ENCODE measurements around the gene ARRDC3.

DNA sequence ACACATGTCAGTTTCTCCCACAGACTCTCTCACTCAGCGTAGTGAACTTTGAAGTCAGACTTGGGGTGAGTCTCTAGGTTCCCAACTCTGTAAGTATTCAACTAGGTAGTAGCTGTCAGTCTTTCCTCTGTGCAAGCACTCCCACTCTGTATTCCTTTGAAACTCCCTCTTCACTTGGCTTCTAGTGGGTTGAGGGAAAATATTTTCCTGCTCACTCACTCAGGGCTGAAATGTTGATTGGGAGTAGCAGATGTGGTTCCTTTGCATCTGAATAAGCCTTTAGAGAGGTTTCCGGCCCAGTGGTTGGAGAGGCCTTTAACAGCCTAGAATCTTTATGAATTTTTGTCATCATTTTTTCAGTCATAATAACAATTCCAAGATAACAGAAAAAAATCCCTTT is 18.1 kb upstream of the ARRDC3 start:
- no peak for TF ChIP-seq OVOL3 (tag by site-specific recombination; IDR thresholded peaks at IDR 0.05)
- TF ChIP-seq, protein P1, sequence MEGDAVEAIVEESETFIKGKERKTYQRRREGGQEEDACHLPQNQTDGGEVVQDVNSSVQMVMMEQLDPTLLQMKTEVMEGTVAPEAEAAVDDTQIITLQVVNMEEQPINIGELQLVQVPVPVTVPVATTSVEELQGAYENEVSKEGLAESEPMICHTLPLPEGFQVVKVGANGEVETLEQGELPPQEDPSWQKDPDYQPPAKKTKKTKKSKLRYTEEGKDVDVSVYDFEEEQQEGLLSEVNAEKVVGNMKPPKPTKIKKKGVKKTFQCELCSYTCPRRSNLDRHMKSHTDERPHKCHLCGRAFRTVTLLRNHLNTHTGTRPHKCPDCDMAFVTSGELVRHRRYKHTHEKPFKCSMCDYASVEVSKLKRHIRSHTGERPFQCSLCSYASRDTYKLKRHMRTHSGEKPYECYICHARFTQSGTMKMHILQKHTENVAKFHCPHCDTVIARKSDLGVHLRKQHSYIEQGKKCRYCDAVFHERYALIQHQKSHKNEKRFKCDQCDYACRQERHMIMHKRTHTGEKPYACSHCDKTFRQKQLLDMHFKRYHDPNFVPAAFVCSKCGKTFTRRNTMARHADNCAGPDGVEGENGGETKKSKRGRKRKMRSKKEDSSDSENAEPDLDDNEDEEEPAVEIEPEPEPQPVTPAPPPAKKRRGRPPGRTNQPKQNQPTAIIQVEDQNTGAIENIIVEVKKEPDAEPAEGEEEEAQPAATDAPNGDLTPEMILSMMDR (tag by site-specific recombination; IDR thresholded peaks at IDR 0.05), result no peak
- TF ChIP-seq, protein P2, sequence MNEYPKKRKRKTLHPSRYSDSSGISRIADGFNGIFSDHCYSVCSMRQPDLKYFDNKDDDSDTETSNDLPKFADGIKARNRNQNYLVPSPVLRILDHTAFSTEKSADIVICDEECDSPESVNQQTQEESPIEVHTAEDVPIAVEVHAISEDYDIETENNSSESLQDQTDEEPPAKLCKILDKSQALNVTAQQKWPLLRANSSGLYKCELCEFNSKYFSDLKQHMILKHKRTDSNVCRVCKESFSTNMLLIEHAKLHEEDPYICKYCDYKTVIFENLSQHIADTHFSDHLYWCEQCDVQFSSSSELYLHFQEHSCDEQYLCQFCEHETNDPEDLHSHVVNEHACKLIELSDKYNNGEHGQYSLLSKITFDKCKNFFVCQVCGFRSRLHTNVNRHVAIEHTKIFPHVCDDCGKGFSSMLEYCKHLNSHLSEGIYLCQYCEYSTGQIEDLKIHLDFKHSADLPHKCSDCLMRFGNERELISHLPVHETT (tag by site-specific recombination; IDR thresholded peaks at IDR 0.05), result no peak
- no peak for TF ChIP-seq ZNF473 (tag by site-specific recombination; IDR thresholded peaks at IDR 0.05)
- no peak for TF ChIP-seq ZNF561 (tag by site-specific recombination; IDR thresholded peaks at IDR 0.05; ENCODE audit: borderline replicate concordance)

Measured in HEK293 (cell line).